Suppressor macrophage treated with lipopolysaccharide for 4 hours (primary cell): Measurements from ENCODE around the gene ARSK.

Source experiments
- DNase-seq: peaks from one replicate; pipeline ENCODE4 v3.0.0-alpha.2; 2020

The ARSK gene

DNA sequence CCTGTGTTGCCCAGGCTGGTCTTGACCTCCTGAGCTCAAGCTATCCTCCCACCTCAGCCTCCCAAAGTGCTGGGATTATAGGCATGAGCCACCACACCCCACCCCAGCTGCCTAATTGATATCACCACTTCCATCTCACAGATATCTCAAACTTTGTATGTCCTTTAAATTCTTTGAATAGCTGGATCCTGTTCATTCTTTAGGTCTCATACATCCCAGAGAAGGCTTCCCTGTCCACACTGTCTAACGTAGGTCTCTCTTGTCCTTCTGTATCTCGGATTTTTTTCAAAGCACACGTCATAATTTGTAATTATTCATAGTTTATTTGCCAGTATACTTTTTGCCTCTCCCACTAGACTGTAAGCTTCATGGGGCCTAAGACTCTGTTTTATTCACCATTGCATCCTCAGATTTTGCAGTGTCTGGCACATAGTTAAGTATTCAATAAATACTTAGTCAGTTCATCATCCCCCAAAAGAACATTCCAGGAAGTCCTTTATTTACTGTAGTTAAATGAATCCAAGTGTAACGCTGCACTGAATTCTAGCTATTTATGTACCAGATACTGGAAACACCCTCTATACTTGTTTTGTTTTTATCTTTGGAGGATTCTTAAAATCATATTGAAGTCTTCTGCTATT lies 10.5 kb downstream of the ARSK start:
- no peak for DNase-seq

DNA sequence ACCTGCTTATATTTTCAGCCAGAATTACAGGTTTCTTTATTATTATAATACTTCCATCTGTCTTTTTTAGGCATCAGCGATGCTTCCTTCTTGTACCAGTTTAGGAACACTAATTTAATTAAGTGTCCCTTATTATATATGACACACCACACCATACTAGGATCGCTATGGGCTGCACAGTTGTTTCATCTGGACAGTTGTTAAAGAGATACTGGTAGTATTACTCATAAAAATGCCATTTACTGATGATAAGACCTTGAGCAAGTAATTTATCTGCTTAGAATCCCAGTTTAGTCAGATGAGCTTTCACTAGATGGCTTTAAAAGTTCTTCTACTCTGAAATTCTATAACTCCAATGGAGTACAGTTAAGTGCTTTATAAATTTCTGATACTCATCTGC lies 17.1 kb downstream of the ARSK start:
- no peak for DNase-seq

DNA sequence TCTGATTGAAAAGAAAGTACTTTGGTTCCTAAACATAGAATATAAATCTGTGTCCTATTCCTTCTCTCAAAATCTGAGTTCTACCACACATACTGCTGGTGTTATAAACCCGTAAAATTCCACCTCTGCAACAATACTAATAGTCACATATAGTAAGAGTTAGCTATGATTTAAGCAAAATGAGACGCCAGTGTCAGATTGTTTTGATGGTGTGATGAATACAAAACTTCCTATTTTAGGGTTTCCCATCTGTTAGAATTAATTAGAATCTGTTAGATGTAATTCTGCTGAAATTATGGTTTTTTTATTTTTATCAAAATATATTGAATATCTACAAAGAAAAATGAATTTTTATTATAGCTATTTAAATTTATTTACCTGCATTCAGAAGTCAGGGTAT lies 26.7 kb downstream of the ARSK start:
- DNase-seq, result no peak

DNA sequence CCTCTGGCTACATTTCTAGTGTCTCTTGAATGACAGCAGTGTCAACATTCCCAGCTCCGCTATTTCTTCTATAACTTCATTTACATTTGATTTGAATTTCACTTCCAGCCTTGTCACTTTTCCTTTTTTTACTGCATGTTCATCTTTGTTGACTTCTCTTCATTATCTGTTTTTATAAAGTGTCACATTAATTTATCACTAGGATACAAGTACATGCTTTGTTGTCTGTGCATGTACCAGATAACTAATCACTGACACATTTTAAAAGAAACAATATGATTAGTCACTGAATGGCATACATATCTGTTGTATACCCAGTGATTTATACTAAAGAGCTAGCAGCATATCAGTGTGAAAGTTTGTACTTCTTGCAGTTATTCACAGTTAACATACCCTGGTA lies 29.1 kb downstream of the ARSK start:
- DNase-seq, result no peak

DNA sequence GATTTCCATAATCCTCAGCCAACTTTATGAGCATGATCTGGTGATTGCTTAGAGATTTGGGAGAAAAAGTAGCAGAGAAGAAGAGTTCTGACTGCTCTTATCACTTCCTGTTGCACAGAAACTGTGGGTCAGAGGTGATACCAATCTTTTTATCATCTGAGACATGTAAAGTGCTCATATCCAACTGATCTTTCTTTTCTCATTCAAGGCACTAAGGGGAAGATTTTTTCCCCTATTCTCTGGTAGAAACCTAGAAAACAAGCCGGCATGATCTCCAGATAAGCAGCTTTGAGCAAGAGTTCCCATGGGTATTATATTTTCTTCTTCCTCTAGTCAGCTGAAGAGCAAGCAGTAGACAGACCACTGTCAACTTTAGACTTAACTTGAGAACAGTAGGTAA lies 36.0 kb downstream of the ARSK start:
- DNase-seq, result no peak

DNA sequence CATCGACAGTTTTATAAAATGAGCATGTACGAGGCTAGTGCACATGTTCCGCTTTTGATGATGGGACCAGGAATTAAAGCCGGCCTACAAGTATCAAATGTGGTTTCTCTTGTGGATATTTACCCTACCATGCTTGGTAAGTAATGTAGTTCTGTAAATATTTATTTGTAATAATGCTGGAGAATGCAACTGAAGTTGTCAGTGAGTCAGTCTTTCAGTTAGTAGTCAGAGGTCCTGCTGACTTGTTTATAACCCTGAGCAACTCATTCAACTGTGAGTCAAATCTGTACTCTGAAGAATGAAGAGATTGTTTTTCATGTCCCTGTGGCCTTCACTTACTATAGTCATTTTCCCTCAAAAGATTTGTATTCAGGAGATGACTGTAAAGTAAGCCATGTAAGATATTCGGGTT lies 36.6 kb downstream of the ARSK start:
- peak; percentile 4 for DNase-seq

DNA sequence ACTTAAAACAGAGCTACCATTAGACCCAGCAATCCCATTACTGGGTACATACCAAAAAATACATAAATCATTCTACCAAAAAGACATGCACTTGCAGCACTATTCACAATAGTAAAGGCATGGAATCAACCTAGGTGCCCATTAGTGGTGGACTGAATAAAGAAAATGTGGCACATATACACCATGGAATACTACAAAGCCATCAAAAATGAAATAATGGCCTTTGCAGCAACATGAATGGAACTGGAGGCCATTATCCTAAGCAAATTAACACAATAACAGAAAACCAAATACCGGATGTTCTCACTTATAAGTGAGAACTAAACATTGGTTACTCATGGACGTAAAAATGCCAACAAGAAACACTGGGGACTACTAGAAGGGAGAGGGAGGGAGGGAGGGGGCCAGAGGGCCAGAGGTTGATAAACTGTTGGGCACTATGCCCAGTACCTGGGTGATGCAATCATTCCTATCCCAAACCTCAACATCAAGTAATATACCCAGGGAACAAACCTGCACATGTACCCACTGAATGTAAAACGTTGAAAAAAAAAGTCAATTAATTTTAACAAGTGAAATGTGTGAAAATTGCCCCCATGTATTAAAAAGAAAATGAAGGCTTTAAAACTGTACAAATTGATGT lies 40.5 kb downstream of the ARSK start:
- no peak for DNase-seq

DNA sequence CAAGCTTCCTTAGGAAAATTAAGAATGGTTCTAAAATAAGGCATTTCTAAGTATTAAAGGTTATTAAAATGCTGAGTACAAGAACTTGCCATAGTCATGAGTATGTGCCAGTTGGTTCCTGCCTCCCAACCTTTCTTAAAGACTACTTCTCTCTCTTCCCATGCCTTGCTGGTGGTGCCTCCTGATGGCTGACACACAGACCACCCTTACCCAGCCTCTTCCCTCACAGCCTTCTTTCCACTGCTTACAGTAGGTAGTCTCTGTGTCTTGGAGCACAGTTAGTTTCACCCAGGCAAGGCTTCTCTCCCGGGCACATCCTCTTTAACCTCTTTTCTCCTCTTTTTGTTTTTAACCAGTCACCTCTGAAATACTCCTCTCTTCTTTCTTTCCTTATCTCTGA lies 44.4 kb downstream of the ARSK start:
- no peak for DNase-seq

DNA sequence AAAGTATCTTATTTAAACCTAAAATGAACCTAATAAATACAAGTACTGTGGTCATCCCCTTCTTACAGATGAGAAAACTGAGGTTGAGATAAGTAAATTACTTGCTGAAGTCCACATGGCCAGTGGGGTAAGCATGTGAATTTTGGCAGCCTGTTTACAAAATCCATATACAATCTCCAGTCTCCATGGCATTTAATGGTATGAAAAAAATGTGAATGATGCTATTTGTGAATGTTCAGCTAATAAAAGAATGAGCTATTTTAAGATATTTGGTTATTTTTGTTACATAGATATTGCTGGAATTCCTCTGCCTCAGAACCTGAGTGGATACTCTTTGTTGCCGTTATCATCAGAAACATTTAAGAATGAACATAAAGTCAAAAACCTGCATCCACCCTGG lies 45.7 kb downstream of the ARSK start:
- no peak for DNase-seq

DNA sequence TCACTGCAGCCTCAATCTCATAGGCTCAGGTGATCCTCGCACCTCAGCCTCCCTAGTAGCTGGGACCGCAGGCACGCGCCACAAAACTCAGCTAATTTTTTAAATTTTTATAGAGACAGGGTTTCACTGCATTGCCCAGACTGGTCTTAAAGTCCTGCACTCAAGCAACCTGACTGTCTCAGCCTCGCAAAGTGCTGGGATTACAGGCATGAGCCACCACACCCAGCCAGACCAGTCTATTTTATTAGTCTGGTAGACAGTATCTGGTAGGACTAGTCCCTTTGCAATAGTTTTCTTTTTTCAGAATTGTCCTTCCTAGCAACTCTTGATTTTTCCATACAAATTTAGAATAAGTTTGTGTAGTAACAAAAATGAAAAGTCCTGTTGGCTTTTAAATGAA lies 50.9 kb downstream of the ARSK start:
- DNase-seq, result no peak

DNA sequence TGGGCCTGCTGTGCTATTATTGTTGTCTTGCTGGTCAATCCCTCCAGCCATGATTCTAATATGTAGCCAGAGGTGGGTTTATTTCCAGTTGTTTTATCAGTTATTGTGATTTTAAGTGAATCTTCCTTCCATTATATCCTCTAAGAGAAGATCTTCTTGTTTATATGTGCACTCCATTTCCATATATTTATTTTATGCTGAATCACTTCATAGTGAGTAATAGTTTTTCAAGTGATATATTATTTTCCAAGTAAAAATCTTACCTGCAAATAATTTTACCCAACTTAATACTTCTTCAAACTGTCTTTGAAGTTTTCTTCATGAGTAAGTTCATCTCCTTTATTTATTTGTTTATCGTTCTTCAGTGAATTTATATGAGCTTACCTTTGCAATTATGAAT lies 51.5 kb downstream of the ARSK start:
- DNase-seq, result no peak

DNA sequence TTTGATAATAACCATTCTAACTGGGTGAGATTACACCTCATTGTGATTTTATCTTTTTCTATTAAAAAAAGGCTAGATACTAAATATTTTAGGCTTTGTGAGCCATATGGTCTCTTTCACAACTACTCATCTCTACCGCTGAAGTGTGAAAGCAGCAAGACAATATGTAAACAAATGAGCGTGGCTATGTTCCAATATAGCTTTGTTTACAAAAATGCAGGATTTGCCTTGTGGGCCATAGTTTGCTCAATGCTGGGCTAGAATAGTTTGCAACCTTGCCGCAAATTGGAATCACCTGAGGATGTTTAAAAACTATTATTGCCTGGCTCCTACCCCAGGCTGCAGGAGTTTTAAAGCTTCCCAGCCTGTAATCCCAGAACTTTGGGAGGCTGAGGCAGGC lies 54.8 kb downstream of the ARSK start:
- DNase-seq, result no peak

DNA sequence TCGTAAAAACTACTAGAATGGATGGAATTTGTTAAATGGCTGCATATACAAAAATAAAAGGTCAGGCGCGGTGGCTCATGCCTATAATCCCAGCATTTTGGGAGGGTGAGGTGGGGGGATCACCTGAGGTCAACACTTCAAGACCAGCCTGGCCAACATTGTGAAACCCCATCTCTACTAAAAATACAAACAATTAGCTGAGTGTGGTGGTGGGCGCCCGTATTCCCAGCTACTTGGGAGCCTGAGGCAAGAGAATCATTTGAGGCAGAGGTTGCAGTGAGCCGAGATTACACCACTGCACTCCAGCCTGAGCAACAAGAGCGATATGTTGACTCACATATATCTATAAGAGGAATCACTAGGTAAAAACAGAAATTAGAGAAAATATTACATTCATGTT lies 55.6 kb downstream of the ARSK start:
- no peak for DNase-seq

DNA sequence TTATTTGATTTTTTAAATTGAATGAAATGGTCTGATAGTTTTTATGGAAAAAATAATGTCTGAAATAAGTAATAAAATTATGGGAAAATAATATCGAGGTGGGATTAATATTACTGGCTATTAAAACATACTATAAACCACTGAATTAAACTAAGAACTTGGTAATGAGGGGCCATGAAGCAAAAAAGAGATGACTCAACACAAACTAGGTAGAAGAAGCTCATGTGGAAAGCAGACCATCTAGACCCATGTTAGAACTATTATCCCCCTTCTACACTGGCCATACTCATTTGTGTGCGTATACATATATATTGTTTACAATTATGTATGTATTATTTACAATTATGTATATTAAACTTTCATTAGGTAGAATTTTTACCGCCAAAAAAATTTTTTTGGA lies 56.5 kb downstream of the ARSK start:
- DNase-seq, result no peak

DNA sequence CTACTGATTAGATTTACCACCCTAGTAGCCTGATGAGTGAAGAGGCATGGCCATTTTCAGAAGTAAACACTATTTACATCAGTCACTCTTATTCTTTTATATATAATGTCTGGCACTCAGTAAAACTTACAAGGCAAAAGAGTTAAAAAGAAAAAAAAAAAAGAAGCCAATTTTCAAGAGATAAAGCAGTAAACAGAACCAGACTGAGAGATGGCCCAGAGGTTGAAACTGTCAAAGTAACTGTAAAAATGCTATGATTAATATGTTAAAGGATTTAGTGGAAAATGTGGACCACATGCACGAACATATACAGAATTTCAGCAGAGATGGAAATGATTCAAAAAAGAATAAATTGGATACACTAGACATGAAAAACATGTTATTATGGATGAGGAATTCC lies 58.6 kb downstream of the ARSK start:
- DNase-seq, result no peak

DNA sequence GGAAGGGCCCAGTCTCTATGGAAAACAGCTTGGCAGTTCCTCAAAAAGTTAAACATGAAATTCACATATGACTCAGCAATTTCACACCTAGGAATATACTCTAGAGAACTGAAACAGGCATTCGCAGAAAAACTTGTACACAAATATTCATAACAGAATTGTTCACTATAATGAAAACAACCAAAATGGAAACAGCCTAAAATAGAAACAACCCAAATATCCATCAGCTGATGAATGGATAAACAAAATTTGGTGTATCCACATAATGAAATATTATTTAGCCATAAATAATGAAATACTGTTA lies 60.2 kb downstream of the ARSK start:
- DNase-seq, result peak; percentile 36

DNA sequence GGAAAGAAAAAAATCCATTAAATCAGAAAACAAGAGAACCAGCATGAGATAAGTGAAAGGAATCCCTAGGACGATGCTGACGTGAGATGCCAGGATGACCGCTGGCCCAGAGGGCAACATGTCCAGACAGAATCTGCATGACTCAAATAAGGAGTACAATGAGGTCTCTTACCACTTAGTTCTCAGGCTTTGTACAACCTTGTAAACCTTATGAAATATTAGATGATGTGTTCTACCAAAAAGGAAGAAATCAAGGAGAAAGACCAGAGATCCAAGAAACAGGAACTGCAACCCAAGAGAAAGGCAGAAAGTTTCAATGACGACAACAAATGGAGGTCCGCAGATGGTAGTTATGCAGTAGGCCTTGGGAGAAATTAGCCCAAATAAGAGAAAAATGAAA lies 62.2 kb downstream of the ARSK start:
- no peak for DNase-seq

DNA sequence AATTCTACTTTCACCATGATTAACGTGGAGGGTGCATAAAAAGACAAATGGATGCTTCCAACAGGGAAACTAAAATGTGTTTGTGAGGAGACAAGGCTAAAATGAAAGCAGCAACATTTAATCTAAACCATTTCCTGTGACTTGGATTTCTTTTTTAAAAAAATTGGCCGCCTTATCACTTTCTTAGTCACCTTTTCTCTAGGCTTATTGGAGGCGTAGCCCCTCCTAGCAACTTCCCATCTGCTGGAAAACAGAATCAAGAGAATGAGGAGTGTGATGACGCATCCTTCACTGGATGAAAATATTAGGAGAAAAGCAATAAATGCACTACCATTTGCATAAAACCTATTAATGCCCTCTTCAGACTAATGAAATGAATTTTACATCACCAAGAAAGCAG lies 64.2 kb downstream of the ARSK start:
- DNase-seq, result no peak

DNA sequence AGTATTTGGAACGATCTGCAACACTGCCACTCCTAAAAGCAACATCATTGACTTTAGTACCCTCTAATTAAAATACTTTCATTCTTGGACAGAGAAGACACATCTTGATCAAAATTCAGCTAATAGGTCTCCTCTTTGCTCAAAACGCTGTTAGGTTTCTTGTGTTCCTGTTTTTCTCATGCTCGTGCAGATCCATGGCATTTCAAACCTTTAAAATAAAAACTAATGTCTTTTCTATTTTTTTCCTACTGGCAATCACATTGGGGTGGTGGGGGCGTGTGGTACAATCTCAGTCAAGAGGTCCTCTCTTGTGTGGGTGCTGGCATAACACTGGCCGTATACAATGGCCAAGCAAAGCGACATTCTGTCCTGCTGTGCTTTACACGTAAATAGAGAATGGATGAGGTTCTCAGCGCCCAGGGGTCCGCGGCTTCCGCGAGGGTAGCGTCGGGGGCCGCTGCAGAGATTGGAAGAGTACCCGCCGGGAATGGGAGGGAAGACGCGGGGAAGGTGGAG lies 64.7 kb downstream of the ARSK start:
- peak; percentile 5 for DNase-seq

DNA sequence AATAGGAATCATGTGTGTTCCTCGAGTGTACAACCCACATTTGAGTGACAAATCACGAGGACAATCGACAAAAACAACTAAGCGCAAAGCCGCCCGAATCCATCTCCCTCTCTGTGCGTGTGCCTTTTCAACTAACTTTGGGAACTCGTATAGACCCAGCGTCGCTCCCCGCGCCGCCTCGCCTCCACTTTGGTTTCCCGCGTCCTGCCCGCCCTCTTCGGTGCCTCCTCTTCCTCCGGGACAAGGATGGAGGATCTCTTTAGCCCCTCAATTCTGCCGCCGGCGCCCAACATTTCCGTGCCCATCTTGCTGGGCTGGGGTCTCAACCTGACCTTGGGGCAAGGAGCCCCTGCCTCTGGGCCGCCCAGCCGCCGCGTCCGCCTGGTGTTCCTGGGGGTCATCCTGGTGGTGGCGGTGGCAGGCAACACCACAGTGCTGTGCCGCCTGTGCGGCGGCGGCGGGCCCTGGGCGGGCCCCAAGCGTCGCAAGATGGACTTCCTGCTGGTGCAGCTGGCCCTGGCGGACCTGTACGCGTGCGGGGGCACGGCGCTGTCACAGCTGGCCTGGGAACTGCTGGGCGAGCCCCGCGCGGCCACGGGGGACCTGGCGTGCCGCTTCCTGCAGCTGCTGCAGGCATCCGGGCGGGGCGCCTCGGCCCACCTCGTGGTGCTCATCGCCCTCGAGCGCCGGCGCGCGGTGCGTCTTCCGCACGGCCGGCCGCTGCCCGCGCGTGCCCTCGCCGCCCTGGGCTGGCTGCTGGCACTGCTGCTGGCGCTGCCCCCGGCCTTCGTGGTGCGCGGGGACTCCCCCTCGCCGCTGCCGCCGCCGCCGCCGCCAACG lies 65.3 kb downstream of the ARSK start, which contains the start of gene GPR150:
TSS of gene GPR150 (plus strand) at position 58 of the 840 bp plus-strand sequence. CDS start at position 247, 189 bp downstream.
- peak; percentile 72 for DNase-seq

DNA sequence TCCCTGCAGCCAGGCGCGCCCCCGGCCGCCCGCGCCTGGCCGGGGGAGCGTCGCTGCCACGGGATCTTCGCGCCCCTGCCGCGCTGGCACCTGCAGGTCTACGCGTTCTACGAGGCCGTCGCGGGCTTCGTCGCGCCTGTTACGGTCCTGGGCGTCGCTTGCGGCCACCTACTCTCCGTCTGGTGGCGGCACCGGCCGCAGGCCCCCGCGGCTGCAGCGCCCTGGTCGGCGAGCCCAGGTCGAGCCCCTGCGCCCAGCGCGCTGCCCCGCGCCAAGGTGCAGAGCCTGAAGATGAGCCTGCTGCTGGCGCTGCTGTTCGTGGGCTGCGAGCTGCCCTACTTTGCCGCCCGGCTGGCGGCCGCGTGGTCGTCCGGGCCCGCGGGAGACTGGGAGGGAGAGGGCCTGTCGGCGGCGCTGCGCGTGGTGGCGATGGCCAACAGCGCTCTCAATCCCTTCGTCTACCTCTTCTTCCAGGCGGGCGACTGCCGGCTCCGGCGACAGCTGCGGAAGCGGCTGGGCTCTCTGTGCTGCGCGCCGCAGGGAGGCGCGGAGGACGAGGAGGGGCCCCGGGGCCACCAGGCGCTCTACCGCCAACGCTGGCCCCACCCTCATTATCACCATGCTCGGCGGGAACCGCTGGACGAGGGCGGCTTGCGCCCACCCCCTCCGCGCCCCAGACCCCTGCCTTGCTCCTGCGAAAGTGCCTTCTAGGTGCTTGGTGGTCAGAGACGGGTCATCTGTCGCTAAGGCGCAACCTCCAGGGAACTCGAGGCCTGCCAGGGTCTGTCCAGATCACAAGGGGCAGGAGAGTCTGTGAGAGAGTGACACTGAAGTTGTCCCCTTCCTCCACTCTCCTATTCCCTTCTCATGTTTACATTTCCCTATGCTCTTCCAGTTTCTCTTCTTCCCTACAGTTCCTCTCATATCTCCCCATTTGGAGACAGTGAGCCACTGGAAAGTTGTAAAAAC lies 66.3 kb downstream of the ARSK start:
- DNase-seq, result peak; percentile 29

DNA sequence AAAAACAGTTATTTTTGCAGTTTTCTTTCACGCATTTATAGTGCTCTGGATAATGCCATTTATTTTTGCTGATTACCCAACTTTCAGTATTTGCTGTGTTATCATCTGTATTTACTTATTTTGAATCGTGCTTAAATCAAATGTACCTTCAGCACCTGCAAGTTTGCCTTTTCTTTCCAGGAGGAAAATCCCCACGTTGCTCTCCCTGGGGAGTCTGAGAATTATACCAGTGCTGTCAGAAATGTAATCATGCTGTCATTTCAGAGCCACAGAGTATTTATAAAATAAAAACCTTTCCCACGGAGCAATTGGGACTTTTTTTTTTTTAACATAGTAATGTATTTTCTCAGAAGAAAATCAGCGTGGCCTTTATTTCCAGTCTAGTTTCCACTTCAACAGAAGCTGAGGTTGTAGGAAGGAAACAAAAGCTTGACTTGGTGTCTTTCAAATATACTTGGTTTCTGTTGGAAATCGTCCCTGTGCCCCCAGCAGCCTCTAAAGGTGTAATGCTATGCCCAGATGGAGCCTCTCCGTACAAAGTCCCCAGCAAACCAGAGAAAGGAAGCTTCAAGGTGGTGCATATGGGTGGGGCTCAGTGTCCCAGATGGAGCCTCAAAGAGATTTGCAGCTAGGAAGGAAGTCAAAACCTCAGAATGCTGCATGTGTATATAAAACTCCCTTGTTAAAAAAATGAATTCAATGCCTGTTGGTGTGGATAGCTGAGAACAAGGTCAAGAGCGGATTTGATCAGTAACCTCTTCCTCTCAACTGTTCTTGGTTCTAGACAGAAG lies 67.1 kb downstream of the ARSK start:
- DNase-seq, result no peak
